ENCODE data around the gene SLC7A8.
"Not testable (repeated sequence)": the region's sequence is repeated elsewhere in the genome, so short reads cannot be mapped to it uniquely, and the experiment has no call there.

Gene SLC7A8

DNA sequence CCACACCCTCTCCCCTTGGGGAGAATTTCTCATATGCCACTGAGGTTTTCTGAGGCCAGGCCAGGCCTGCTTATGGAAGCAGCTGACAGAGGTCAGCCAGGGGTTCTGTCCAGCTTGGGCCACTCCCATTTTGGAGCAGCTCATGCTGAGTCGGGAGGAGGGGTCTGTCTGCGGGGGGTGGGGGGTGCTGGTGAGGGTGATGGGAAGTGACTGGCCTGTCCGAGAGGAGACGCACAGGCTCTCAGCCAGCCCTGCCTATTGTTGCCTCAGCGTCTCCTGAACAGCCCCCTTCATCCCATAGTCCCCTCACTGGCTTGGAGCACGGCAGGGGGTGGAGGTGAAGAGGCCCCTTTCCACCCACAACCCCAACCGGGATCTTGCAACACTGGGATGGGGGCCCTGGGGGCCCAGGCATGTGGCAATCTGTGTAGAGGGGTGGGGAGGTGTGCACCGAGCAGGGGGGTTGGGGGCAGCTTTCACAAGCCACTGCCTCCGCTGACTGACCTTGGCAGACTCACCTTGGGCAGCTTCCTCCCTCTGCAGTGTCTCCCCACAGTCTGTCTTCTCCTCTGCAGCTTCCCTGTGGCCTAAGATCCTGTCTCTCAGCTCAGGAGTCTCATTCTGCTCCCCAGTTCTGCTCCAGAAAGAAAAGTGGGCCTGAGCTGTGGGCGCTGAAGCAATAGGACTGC lies 69.9 kb downstream of the SLC7A8 start:
- DNase-seq (ENCODE audit: low read depth) = no peak

DNA sequence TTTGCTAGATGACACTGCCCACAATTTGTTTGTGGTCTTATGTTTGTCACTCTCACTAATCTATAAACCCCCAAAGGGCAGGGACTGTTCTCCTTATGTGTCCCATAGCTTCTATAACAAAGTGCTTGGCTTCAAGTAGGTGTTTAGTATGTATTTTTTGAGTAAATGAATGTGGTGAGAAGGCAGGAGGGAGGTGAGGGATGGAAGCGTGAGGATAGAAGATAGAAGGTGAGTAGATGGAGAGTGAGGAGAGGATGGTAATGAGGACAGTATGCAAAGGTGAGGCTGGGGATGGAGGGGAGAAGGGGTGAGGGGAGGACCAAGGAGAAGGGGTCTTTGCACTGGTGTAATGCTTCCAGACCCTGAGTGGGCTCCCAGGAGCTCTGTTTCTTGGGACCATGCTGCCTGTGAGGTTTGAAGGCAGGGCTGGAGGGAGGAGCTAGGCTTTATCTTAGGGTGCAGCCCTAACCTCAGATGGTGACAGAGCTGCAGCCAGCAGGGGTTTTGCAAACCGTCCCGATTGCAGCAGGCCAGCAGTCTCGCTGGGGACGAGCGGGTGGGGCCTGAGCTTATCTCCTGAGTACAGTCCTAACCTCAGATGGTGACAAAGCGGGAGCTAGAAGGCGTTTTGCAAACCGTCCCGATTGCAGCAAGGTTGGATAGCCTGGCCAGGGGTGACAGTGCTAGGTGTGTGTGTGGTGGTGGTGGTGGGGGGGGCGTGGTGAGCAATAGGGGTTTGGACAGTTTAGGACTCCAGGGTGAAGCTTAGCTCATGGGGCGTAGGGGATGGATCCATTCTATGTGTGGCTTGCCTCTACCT lies 70.9 kb downstream of the SLC7A8 start:
- no peak for DNase-seq (ENCODE audit: low read depth)

DNA sequence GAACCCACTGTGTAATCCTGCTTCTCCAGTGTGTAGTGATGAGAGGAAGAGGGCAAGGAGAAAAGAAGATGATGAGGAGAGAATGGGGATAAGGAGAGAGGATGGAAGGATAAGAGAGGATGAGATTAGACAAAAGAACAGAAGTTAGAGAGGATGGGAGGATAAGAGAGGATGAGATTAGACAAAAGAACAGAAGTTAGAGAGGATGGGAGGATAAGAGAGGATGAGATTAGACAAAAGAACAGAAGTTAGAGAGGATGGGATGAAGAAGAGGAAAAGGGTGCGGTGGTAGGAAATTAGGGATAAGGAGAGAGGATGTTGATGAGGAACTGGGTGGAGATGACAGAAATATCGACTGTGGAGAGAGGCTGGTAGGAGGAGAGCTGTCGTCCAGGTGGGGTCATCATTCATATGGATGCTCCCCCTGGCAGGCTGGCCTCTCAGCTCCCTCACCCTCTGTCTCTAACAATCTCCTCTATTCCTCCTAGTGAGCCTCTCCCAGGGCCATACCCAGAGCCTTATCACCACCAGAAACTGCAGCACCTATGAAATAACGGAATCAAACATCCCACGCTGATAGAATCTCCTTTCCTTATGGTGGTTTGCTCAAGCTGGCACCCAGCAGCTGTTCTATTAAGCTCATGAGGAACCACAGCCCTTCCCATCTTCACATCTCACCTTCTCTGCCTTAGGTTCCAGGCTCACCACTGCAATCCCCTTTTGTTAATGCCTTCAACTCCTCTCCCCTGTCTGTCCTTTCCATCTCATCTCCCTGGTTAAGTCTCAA lies 72.7 kb downstream of the SLC7A8 start:
- no peak for DNase-seq (ENCODE audit: low read depth)

DNA sequence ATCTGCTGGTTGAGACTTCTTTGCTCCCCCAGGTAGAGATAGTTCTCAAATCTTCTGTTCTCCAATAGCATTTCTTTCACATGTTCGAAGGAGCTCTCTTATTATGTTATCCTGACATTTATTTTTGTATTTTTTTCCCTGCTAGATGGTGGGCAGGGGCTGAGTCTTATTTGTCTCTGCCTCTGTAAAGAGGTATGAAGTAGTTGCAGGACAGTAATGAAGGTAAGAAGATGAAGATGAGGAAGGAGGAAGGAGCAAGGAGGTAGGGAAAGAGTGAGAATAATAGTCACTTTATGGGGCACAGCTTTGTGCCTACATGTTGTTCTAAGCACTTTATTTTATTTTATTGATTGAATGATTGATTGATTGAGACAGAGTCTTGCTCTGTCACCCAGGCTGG lies 73.7 kb downstream of the SLC7A8 start:
- DNase-seq (ENCODE audit: low read depth) = no peak

DNA sequence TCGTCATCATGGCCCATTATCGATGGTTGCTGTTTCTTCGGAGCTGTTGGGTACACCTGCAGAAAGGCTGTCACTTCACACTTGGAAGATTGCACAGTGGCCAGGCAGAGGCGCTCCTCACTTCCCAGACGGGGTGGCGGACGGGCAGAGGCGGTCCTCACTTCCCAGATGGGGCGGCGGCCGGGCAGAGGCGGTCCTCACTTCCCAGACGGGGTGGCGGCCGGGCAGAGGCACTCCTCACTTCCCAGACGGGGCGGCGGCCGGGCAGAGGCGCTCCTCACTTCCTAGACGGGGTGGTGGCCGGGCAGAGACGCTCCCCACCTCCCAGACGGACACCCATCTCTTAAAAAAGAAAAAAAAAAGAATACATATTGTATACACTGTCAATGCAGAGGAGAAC lies 75.3 kb downstream of the SLC7A8 start:
- not testable (repeated sequence) for DNase-seq (ENCODE audit: low read depth)

DNA sequence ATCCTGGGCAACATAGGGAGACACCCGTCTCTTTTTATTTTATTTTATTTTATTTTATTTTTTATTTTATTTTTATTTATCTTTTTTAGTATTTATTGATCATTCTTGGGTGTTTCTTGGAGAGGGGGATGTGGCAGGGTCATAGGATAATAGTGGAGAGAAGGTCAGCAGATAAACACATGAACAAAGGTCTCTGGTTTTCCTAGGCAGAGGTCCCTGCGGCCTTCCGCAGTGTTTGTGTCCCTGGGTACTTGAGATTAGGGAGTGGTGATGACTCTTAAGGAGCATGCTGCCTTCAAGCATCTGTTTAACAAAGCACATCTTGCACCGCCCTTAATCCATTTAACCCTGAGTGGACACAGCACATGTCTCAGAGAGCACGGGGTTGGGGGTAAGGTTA lies 75.8 kb downstream of the SLC7A8 start:
- DNase-seq (ENCODE audit: low read depth) = not testable (repeated sequence)

DNA sequence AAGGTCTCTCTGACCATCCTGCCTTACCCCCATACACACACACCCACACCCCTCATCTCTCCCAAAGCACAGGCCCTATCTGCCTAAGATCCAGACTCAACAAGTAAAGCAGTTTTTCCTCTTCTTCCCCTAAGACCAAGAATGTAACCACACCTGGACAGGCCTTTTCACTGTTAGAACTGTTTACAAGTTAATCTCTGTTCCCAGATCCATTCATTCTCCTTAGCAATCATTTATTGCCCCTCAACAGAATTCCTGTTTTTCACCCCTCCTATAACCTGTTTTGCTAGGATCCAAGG lies 76.8 kb downstream of the SLC7A8 start:
- no peak for DNase-seq (ENCODE audit: low read depth)

DNA sequence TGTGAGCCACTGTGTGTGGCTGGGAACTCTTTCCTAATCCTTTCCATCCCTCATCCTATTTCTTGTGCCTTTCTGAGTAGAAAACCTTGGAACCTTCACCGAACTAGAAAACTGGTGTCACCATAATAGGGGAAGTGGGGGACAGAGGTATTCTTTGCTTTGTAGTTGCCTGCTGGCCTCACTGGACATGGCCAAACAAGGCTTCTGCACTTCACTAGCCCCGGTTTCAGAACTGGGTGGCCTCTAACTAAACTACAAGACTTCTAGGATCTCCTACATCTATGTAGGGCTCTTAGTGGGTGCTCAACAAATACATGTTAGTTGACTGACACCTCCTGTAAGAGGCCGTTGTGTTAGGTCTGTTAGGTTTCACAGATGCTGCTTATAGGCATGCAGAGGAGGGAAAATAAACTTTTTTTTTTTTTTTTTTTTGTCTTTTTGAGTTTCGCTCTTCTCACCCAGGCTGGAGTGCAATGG lies 78.1 kb downstream of the SLC7A8 start:
- no peak for DNase-seq (ENCODE audit: low read depth)

DNA sequence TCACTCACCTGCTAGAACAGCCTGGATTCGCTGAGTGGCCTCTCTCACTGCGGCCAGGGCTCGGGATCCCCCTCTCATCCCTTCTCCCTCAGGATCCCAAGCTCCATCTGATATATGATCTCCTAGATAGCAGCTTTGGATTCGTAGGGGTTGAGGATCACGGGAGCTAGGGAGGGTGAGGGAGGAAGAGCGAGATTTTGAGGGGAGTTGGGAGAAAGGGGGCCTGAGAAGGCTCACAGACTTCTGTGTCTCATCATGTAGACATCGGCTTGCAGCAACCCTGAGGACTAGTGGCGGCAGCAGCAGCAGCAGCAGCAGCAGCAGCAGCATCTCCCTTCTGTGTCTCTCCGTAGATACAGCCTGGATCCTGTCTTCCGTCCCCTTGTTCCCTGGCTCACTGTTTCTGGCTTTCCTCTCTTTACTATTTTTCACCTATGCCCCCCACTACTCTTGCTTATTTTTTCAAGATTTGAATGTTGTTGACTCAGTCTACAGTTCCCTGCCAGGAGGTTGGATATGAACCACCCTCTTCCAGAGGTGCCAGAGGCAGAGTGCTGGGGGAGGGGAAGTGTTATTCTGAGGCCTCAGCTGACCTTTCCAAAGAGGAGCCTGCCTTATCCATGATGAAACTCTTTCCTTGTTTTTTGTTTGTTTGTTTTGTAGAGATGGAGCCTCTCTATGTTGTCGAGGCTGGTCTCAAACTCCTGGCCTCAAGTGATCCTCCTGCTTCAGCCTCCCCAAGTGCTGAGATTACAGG lies 78.7 kb downstream of the SLC7A8 start, which contains the start of gene CIROP:
TSS of gene CIROP (minus strand) at position 399 of the 757 bp plus-strand sequence. CDS start at position 330, 69 bp downstream.
- DNase-seq (ENCODE audit: low read depth) = no peak

DNA sequence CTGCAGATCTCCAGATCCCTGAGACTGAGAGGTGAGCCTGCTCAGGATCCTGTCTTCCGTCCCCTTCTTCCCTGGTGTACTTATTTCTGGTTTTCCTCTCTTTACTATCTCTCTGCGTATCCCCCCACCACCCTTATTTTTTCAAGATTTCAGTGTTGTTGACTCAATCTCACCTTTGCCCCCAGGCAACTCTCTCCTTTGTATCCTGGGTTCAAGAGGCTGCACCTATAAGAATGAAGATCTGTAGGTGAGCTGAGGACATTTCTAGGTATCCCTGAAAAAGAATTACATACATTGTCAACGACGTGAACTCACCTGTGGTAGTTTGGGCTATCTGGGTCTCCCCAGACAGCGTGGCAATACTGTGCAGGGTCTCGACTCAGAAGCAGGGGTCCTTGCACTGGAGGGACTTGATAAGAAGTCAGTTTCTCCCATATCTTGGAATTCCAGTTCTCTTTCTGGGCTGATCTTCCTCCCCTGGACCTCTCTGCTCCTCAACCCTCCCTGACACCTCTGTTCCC lies 79.3 kb downstream of the SLC7A8 start:
- DNase-seq (ENCODE audit: low read depth) = no peak

DNA sequence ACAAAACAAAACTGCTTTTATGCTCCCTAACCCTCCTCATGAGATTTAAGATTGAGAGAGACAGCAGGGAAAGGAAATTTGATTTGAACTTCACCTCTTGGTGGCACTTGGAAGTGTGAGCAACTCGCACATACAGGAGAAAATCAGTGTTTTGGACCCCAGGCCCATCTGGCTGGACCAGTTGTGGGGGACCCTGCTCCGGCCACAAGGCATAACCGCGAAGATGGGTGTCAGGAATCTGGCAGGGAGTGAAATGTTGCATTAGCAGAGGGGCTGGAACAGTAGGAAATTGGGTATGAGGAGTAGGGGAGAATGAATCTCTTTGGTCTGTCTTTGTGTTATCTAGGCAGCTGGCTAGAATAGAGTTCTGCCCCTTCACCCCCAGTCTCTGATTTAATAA lies 79.9 kb downstream of the SLC7A8 start:
- DNase-seq (ENCODE audit: low read depth) = no peak

DNA sequence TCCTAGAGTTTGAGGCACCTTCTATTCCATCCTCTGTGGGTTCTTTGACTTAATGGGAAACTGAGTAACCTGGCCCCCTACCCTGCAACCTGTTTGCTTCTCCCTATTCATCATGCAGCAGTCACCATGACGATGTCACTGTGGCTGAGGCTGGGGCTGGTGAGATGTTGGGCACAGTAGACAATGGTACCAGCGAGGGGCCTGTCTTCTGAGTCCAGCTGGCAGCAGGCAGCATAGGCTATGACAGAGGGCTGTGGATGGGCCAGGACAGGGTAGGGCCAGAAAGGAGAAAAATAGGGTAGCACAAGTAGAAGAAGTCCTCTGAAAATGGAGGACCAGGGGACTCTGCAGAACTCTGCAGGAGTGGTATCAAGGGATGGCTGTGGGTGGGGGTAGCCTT lies 80.7 kb downstream of the SLC7A8 start:
- no peak for DNase-seq (ENCODE audit: low read depth)

DNA sequence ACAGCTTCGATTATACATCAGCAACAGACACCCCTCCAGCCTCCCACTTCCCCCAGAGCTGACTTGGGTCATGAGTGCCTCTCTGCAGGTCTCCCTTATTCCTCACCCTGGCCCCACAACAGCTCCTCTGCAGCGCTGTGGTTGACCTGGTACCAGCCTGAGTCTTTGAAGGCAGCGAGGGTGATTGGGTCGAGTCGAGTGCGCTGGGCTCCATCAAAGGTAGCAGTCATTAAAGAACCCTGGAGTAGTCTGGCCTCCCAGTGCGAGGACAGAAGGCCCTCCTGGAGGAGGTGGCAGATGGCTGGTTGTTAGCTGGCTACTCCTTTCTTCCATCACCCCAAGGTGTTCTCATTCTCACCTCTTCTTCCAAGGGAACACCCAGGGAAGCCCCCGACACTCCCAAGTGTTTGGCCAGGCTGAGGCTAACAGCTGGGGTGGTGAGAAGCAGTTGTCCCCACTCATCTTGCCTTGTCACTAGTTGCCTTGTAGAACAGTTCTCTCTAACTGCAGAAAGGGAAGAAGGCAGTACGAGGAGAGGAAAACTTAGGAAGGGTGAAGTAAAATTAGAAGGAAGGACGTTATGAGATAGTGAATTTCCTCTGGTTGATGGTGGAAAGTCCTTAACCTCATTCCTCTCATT lies 81.4 kb downstream of the SLC7A8 start:
- DNase-seq (ENCODE audit: low read depth) = no peak

DNA sequence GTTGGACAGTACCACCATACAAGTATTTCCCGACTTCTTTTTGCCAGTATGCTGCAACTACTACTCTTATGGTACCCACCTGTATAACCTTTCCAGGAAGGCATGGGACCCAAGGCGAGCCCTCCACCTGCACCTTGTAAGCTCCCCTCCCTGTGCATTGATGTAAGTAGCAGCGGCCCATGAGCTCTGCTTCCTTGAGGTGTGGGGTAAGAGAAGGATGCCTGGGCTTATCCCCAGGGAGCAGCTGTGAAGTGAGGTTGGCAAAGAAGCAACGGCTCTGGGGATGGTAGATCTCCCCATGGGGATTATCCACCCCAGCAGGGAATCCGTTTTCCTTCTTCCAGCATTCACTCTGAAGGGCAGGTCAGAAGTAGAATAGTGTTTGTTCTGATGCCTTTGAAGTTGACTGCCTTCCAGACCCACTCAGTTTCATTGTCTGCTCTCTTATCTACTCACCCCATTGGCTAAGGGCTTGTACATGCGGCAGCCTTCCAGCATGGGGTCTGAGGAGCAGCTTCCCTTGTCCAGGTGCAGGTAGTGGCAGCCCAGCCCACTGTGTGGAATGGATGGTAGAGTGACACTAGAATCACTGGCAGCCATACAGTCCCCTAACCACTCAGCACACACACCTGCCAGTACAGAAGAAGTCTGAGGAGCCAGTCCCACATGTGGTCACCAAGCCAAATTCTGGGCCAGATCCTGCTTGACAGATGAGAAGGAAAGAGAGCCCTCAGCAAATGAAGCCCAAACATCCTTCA lies 82.1 kb downstream of the SLC7A8 start:
- no peak for DNase-seq (ENCODE audit: low read depth)

DNA sequence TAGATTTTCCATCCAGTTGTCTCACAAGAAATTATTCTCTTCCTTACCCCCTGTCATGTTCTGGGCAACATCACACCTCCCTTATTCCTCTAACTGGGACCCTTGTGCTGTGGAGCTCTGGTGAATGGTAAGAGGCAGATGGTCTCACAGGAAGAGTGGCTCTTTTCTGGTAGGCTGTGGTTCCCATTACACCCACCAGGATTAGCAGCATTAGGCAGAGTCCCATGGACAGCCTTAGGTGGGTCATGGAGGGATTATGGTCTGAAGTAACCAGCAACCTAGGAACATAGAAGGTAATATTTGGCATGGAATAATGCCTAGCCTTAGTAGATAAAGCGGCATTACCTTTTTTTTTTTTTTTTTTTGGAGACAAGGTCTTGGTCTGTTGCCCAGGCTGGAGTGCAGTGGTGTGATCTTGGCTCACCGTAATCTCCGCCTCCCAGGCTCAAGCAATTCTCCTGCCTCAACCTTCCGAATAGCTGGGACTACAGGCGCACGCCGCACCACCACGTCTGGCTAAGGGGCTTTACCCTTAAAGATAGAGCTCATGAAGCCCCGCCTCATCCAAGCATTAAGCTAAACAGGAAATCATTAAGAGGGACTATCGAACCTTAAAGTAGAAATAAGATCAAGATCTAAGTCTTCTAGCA lies 84.1 kb downstream of the SLC7A8 start:
- DNase-seq (ENCODE audit: low read depth) = no peak

DNA sequence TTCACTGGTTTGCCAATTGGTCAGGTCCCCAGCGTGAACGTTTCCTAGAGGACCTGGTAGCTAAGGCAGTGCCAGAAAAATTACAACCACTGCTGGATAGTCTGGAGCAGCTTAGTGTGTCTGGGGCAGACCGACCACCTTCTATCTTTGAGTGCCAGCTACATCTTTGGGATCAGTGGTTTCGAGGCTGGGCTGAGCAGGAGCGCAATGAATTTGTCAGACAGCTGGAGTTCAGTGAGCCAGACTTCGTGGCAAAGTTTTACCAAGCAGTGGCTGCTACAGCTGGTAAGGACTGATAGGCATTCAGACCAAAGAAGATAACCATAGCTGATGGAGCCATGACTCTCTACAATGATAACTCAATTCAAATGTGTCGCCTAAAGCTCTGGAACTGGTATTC lies 85.7 kb downstream of the SLC7A8 start:
- no peak for DNase-seq (ENCODE audit: low read depth)

DNA sequence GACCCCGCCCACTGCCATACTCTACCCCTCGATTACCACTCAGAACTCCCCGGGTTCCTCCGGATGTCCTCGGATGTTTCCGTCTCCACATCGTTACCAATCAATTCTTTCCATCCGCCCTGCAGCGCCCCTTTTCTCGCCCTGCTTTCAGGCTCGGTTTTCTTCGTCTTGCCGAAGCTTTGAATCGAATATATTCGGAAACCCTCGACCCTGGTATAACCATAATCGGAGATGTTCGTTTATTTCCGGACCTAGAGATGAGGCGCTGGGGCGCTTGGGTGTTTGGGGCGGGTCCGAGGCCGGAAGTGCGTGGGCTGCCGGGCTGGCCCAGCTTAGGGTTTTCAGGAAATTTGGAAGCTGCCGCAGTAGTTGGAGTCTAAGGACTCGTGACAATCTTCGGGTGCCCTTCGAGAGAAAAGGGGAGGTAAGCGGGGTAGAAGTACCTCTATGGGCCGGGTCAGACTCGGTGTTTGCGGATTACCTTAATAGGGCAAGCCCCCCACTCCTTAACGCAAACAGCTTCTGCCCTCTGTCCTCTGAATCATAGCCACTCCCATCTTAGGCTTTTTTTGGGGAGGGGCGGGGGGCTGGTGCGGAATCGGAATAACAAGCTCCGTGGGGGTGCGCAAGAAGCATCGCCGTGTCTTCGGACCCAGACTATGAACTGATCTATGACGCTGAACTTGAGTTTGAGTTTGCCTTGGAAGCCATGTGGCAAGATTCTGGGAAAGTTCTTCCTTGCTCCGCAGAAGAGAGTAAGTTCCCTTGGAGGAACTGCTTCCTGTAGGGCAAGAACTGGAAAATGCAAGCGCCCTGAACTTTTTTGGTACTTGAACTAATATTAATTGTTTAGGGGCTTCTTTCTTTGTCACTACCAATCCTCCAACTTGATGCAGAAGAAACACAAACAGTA lies 88.0 kb downstream of the SLC7A8 start, which contains the start of gene C14orf119:
TSS of gene C14orf119 (plus strand) at position 310 of the 913 bp plus-strand sequence. CDS start 2,154 bp downstream, outside the sequence.
- DNase-seq (ENCODE audit: low read depth) = peak; percentile 99

DNA sequence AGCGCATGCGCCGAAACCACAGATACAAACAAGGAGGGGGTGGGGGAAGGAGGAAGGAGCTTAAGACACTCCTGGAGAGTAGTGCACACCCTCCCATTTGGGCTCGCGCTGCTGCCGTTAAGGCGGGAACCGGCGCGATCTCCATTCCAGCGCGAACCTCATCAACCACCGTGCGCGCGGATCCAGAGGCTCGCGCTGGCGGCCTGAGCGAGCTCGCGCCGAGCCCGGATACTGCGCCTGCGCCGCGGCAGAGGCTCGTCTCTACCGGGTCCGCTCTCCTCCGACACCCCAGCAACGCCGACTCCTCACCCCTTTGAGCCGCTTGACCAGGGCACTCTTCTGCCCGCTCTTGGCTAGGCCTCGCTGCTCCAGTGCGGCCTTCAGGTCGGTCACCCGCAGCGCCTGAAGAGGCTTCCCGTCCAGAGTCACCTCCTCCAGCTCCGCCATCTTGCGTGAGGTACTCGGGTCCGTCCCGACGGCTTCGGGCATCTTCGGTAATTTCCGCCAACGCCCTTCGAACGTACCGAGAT lies 88.7 kb downstream of the SLC7A8 start, which contains the start of gene ACIN1:
TSS of gene ACIN1 (minus strand) at position 471 of the 530 bp plus-strand sequence. CDS start at position 447, 24 bp downstream.
- peak; percentile 61 for DNase-seq (ENCODE audit: low read depth)
